Embryonic facial prominence (tissue), 1 donor: Measurements from ENCODE around the gene DCXR.
"Not testable (repeated sequence)": the region's sequence is repeated elsewhere in the genome, so short reads cannot be mapped to it uniquely, and the experiment has no call there.

Experiments
- DNase-seq: peaks from one replicate; pipeline ENCODE4 v3.0.0-alpha.2; 2016; ENCODE audit errors: extremely low spot score

Gene DCXR

GRCh38 chr17:82039695-82040299, 2.3 kb upstream of the DCXR start:
- DNase-seq = no peak

- DNase-seq = not testable (repeated sequence)
These were observed 1.4 kb upstream of the DCXR start for GRCh38 chr17:82038796-82039409.

- no peak for DNase-seq
These were observed 345 bp upstream of the DCXR start for GRCh38 chr17:82037889-82038195.

- no peak for DNase-seq
These were observed 834 bp downstream of the DCXR start for GRCh38 chr17:82036634-82037091.

GRCh38 chr17:82035956-82036633, 1.4 kb downstream of the DCXR start:
- no peak for DNase-seq

GRCh38 chr17:82035488-82035887, 2.0 kb downstream of the DCXR start:
- no peak for DNase-seq

- no peak for DNase-seq
These were observed 3.0 kb downstream of the DCXR start for GRCh38 chr17:82034371-82035011.

GRCh38 chr17:82033359-82034085, 4.0 kb downstream of the DCXR start:
- DNase-seq = no peak

GRCh38 chr17:82031885-82032627, 5.4 kb downstream of the DCXR start:
- no peak for DNase-seq

- no peak for DNase-seq
These were observed 6.1 kb downstream of the DCXR start, which contains the start of gene RAC3 for GRCh38 chr17:82031303-82031884. TSS of gene RAC3 (plus strand) at chr17:82031678. CDS start at chr17:82031762, 84 bp downstream.

- DNase-seq = no peak
These were observed 6.8 kb downstream of the DCXR start for GRCh38 chr17:82030470-82031302.

GRCh38 chr17:82029990-82030469, 7.5 kb downstream of the DCXR start:
- no peak for DNase-seq

- DNase-seq = no peak
These were observed 8.1 kb downstream of the DCXR start for GRCh38 chr17:82029391-82029790.

- DNase-seq = no peak
These were observed 8.5 kb downstream of the DCXR start for GRCh38 chr17:82028966-82029365.

- no peak for DNase-seq
These were observed 9.3 kb downstream of the DCXR start for GRCh38 chr17:82028246-82028645.

- no peak for DNase-seq
These were observed 11.9 kb downstream of the DCXR start for GRCh38 chr17:82025401-82026107.

GRCh38 chr17:82024859-82025258, 12.6 kb downstream of the DCXR start:
- no peak for DNase-seq

GRCh38 chr17:82023447-82024241, 13.9 kb downstream of the DCXR start:
- no peak for DNase-seq
